H1 (cell line): ENCODE measurements around the gene ZNF726. TPM values are rescaled to one million over a fixed set of nuclear protein-coding genes. Genes with fewer than 3 reads are reported as not detected.

Source experiments
- CTCF ChIA-PET: fragments of 300-600 bp; sonication (Branson Sonifier 250); formaldehyde crosslinking; loops from one replicate; lab custom pipeline; 2021; ENCODE audit not compliant: partially characterized antibody; lab: Charles Lee
- POLR2A ChIA-PET: fragments of 300-600 bp; sonication (Branson Sonifier 250); formaldehyde crosslinking; loops from one replicate; lab custom pipeline; 2021; ENCODE audit warnings: inconsistent platforms; ENCODE audit not compliant: partially characterized antibody; lab: Charles Lee
- DNase-seq, 2 experiments: peaks; one replicate each; pipeline versions ENCODE4 v3.0.0 to v3.0.0-alpha.2; 2010 to 2022; ENCODE audit warnings: low spot score in 2 of 2, low read depth in 1 of 2, mixed read lengths in 1 of 2
- FAIRE-seq: peaks from 2 replicates; lab custom pipeline; 2011; peaks lifted over from hg19 to GRCh38; lab: Jason Lieb, UNC
- H2AFZ ChIP-seq: 2 replicates; pipeline ENCODE4 v1.8.1; 2012; ENCODE audit warnings: low read length, inconsistent platforms
- H2AK5ac ChIP-seq: 2 replicates; pipeline ENCODE4 v1.6.1; 2013; ENCODE audit warnings: low read depth, low read length
- H2BK120ac ChIP-seq: replicated peaks from 2 replicates; pipeline ENCODE3; 2013; ENCODE audit warnings: low read depth, low read length, inconsistent platforms
- H2BK12ac ChIP-seq: 2 replicates; pipeline ENCODE4 v1.6.1; 2013; ENCODE audit warnings: low read depth, low read length
- H2BK15ac ChIP-seq: 2 replicates; pipeline ENCODE4 v1.6.1; 2013; ENCODE audit warnings: low read length
- H2BK20ac ChIP-seq: 2 replicates; pipeline ENCODE4 v1.6.1; 2013; ENCODE audit warnings: low read length
- H2BK5ac ChIP-seq: 2 replicates; pipeline ENCODE4 v1.6.1; 2013; ENCODE audit warnings: low read depth, low read length
- H3K14ac ChIP-seq: 2 replicates; pipeline ENCODE4 v1.6.1; 2013; ENCODE audit warnings: inconsistent platforms; ENCODE audit not compliant: insufficient read length
- H3K18ac ChIP-seq: 2 replicates; pipeline ENCODE4 v1.6.1; 2013; ENCODE audit warnings: low read length; ENCODE audit errors: extremely low read depth
- H3K23ac ChIP-seq: 2 replicates; pipeline ENCODE4 v1.6.1; 2013; ENCODE audit warnings: inconsistent platforms; ENCODE audit not compliant: insufficient read length
- H3K23me2 ChIP-seq: 2 replicates; pipeline ENCODE4 v1.6.1; 2013; ENCODE audit warnings: low read depth, low read length
- H3K27ac ChIP-seq: 2 replicates; pipeline ENCODE4 v1.6.1; 2011; ENCODE audit warnings: low read depth, low read length, inconsistent platforms
- H3K27me3 ChIP-seq, 4 experiments: replicated peaks in 1 of 4; 1 replicate in 1 of 4; 2 replicates in 3 of 4; pipeline versions ENCODE4 v1.6.1 to v1.8.1; 2011 to 2013; ENCODE audit warnings: low read length in 3 of 4, mild to moderate bottlenecking in 3 of 4, inconsistent platforms in 2 of 4, mixed read lengths in 2 of 4, moderate library complexity in 1 of 4; ENCODE audit not compliant: control insufficient read depth in 3 of 4, insufficient read depth in 3 of 4; ENCODE audit errors: extremely low read depth in 1 of 4
- H3K36me3 ChIP-seq, 4 experiments: 2 replicates each; pipeline versions ENCODE4 v1.6.1 to v1.8.1; 2011 to 2013; ENCODE audit warnings: mild to moderate bottlenecking in 4 of 4, low read length in 3 of 4, moderate library complexity in 2 of 4, control low read depth in 1 of 4, inconsistent platforms in 1 of 4; ENCODE audit not compliant: insufficient read depth in 4 of 4, control insufficient read depth in 2 of 4
- H3K4ac ChIP-seq: replicated peaks from 2 replicates; pipeline ENCODE3; 2013; ENCODE audit warnings: low read length, low read depth, mixed read lengths, inconsistent platforms; ENCODE audit not compliant: insufficient read length
- H3K4me1 ChIP-seq, 4 experiments: replicated peaks in 1 of 4; 1 replicate in 1 of 4; 2 replicates in 3 of 4; pipeline versions ENCODE4 v1.6.1 to v1.8.1; 2011 to 2013; ENCODE audit warnings: low read length in 3 of 4, inconsistent platforms in 2 of 4, mixed read lengths in 1 of 4; ENCODE audit not compliant: insufficient read depth in 4 of 4, control insufficient read depth in 3 of 4
- H3K4me2 ChIP-seq, 2 experiments: 2 replicates each; pipeline versions ENCODE4 v1.6.1 to v1.8.1; 2011 to 2013; ENCODE audit warnings: low read depth in 2 of 2, low read length in 2 of 2, control low read depth in 1 of 2, inconsistent platforms in 1 of 2, mild to moderate bottlenecking in 1 of 2; ENCODE audit not compliant: insufficient read depth in 1 of 2
- H3K4me3 ChIP-seq, 4 experiments: fragments of 200-600, 300-600 bp in 1 of 4; sonication (generic), shearing (Covaris generic), sonication (Bioruptor Twin) in 1 of 4; 2 replicates each; pipeline versions ENCODE4 v1.5.1 to v1.8.1; 2011 to 2016; ENCODE audit warnings: low read length in 4 of 4, low read depth in 3 of 4, control low read depth in 2 of 4, inconsistent platforms in 2 of 4, mild to moderate bottlenecking in 2 of 4, mixed read lengths in 1 of 4, moderate library complexity in 1 of 4; ENCODE audit not compliant: insufficient read depth in 2 of 4; ENCODE audit errors: extremely low read depth in 1 of 4
- H3K56ac ChIP-seq: replicated peaks from 2 replicates; pipeline ENCODE3; 2013; ENCODE audit warnings: low read depth, mild to moderate bottlenecking, mixed read lengths, low read length, inconsistent platforms; ENCODE audit not compliant: insufficient read length
- H3K79me1 ChIP-seq: 2 replicates; pipeline ENCODE4 v1.6.1; 2013; ENCODE audit warnings: low read depth, low read length, control low read depth
- H3K79me2 ChIP-seq, 2 experiments: 2 replicates each; pipeline versions ENCODE4 v1.6.1 to v1.8.1; 2012 to 2013; ENCODE audit warnings: low read length in 2 of 2, mild to moderate bottlenecking in 2 of 2, inconsistent platforms in 1 of 2; ENCODE audit not compliant: insufficient read depth in 2 of 2, control insufficient read depth in 1 of 2
- H3K9ac ChIP-seq, 4 experiments: replicated peaks in 1 of 4; 1 replicate in 1 of 4; 2 replicates in 3 of 4; pipeline versions ENCODE4 v1.6.1 to v1.8.1; 2011 to 2013; ENCODE audit warnings: low read depth in 3 of 4, low read length in 3 of 4, control low read depth in 2 of 4, mild to moderate bottlenecking in 2 of 4, moderate library complexity in 2 of 4, inconsistent platforms in 1 of 4; ENCODE audit errors: extremely low read depth in 1 of 4
- H3K9me3 ChIP-seq, 2 experiments: 2 replicates each; pipeline versions ENCODE4 v1.6.1 to v1.8.1; 2012 to 2013; ENCODE audit warnings: mild to moderate bottlenecking in 2 of 2, moderate library complexity in 2 of 2, control low read depth in 1 of 2, inconsistent platforms in 1 of 2, low read depth in 1 of 2, low read length in 1 of 2, mixed read lengths in 1 of 2; ENCODE audit not compliant: insufficient read depth in 2 of 2
- H4K20me1 ChIP-seq, 2 experiments: replicated peaks in 1 of 2; 2 replicates each; pipeline versions ENCODE3 to v1.8.1; 2011 to 2013; ENCODE audit warnings: inconsistent platforms in 2 of 2, low read length in 2 of 2, mild to moderate bottlenecking in 1 of 2; ENCODE audit not compliant: insufficient read depth in 2 of 2, control insufficient read depth in 1 of 2
- H4K5ac ChIP-seq: 2 replicates; pipeline ENCODE4 v1.6.1; 2013; ENCODE audit warnings: low read length, low read depth, mixed read lengths, inconsistent platforms; ENCODE audit not compliant: insufficient read length
- H4K8ac ChIP-seq: 2 replicates; pipeline ENCODE4 v1.8.0; 2013; ENCODE audit warnings: mild to moderate bottlenecking, moderate library complexity, low read length, inconsistent platforms; ENCODE audit not compliant: insufficient read depth; ENCODE audit errors: extremely low read depth
- H4K91ac ChIP-seq: replicated peaks from 2 replicates; pipeline ENCODE3; 2013; ENCODE audit warnings: low read length, mixed read lengths, inconsistent platforms; ENCODE audit not compliant: insufficient read length
- EGR1 ChIP-seq: IDR thresholded peaks from 2 replicates; pipeline ENCODE4 v1.6.1; 2011; ENCODE audit warnings: low read depth, low read length, borderline replicate concordance
- FOSL1 ChIP-seq: IDR thresholded peaks from 2 replicates; pipeline ENCODE4 v1.6.1; 2011; ENCODE audit warnings: mild to moderate bottlenecking, low read depth, low read length, moderate library complexity; ENCODE audit not compliant: insufficient read depth
- GABPA ChIP-seq: IDR thresholded peaks from 2 replicates; pipeline ENCODE4 v1.6.1; 2011; ENCODE audit warnings: mild to moderate bottlenecking, low read length, moderate library complexity, borderline replicate concordance; ENCODE audit not compliant: insufficient read depth
- KDM4A ChIP-seq: IDR thresholded peaks from one replicate; pipeline ENCODE4 v1.7.1; 2012; ENCODE audit warnings: low read depth, mild to moderate bottlenecking, moderate library complexity, low read length, inconsistent platforms; ENCODE audit not compliant: severe bottlenecking
- KDM5A ChIP-seq: fragments of 200-600 bp; IDR thresholded peaks from 2 replicates; pipeline ENCODE4 v1.7.1; 2012; ENCODE audit warnings: mild to moderate bottlenecking, low read length, inconsistent platforms, mixed read lengths
- POLR2AphosphoS5 ChIP-seq: IDR thresholded peaks from 2 replicates; pipeline ENCODE4 v1.6.1; 2011; ENCODE audit warnings: low read depth, low read length
- POU5F1 ChIP-seq: IDR thresholded peaks from 2 replicates; pipeline ENCODE4 v1.6.1; 2011; ENCODE audit warnings: low read depth, mild to moderate bottlenecking, low read length, moderate library complexity
- SIN3A ChIP-seq, 2 experiments: IDR thresholded peaks in 1 of 2; conservative IDR thresholded peaks in 1 of 2; 2 replicates each; pipeline ENCODE4 v1.6.1; 2011 to 2012; ENCODE audit warnings: low read length in 2 of 2, improper control_type of control experiment in 1 of 2, low read depth in 1 of 2, mild to moderate bottlenecking in 1 of 2
- SIRT6 ChIP-seq: IDR thresholded peaks from one replicate; pipeline ENCODE4 v1.7.1; 2012; ENCODE audit warnings: low read length, inconsistent platforms
- SIX5 ChIP-seq: IDR thresholded peaks from 2 replicates; pipeline ENCODE4 v1.6.1; 2011; ENCODE audit warnings: mild to moderate bottlenecking, low read depth, low read length
- SP1 ChIP-seq: IDR thresholded peaks from 2 replicates; pipeline ENCODE4 v1.6.1; 2011; ENCODE audit warnings: low read depth, low read length
- SRF ChIP-seq: IDR thresholded peaks from 2 replicates; pipeline ENCODE4 v1.6.1; 2011; ENCODE audit warnings: mild to moderate bottlenecking, low read depth, low read length, moderate library complexity
- ZNF274 ChIP-seq: IDR thresholded peaks from 2 replicates; pipeline ENCODE4 v1.7.0; 2012; ENCODE audit warnings: low read length, borderline replicate concordance; ENCODE audit errors: extremely low read depth
- WGBS, 2 experiments: shearing (Covaris generic) in 1 of 2; methylation state at CpG; one replicate each; pipeline versions ENCODE4 v1.1.6 to v1.1.7; 2013 to 2015; ENCODE audit warnings: low lambda C conversion rate in 2 of 2, mixed read lengths in 2 of 2, inconsistent platforms in 1 of 2, low coverage in 1 of 2, missing lambda C conversion rate in 1 of 2; ENCODE audit not compliant: insufficient replicate concordance in 2 of 2, insufficient coverage in 1 of 2, insufficient read length in 1 of 2; ENCODE audit errors: extremely low coverage in 1 of 2, missing lambda C conversion rate in 1 of 2; 5-methylcytosine and 5-hydroxymethylcytosine counted together
- polyA plus RNA-seq, 7 experiments: library from polyadenylated mRNA; depleted of rRNA in 3 of 7; stranded (reverse) in 5 of 7; unstranded in 2 of 7; fragments of >200 nt in 5 of 7; fragments of 200-250 nt in 2 of 7; gene quantifications; 1 replicate in 5 of 7; 2 replicates in 1 of 7; 4 replicates in 1 of 7; pipeline versions ENCODE4 v1.2.1 to v1.2.3, GENCODE V29; 2011 to 2013; ENCODE audit warnings: missing spikeins in 2 of 7, mixed read lengths in 2 of 7
- total RNA-seq: library from RNA; stranded (reverse); fragmentation: NEBNext Ultra II Directional; extraction: Animal tissue kit (Norgen Biotek cat#: 25700); gene quantifications from 2 replicates; pipeline ENCODE4 v1.2.1, GENCODE V29; 2021
- TF ChIP-seq, protein P1 (sequence below): IDR thresholded peaks from 2 replicates; pipeline ENCODE4 v1.6.1; 2012; ENCODE audit warnings: inconsistent platforms
- TF ChIP-seq, protein P2 (sequence below): IDR thresholded peaks from 2 replicates; pipeline ENCODE4 v1.6.1; 2011; ENCODE audit warnings: low read depth, mild to moderate bottlenecking, low read length; ENCODE audit not compliant: insufficient read depth

The ZNF726 gene
- total and polyA plus RNA-seq, 2 of the 8 experiments (the other 6 are each of a cell fraction or from before 2014, with no cell fraction given) = not detected

- Histone ChIP-seq H3K56ac (no peak overlapping the region), H3K23ac (no peak overlapping the region), H3K23me2 (no peaks in the 10 kb centered on the region), H3K27ac (no peak overlapping the region), H2AK5ac (no peak overlapping the region), H3K79me1 (no peaks in the 10 kb centered on the region), H2BK120ac (no peak overlapping the region), H3K4me1 (no peaks in the 10 kb centered on the region), H2BK12ac (no peak overlapping the region), H3K9ac (no peak overlapping the region), H4K8ac (no peak overlapping the region), H3K4ac (no peak overlapping the region), H3K36me3 (no peaks in the 10 kb centered on the region), H4K20me1 (no peaks in the 10 kb centered on the region), H4K5ac (no peak overlapping the region), H3K18ac (no peak overlapping the region), H3K27me3 (peaks cover 0 to 1% (median 0%) of the 10 kb centered on the region in 4 experiments; a peak in 1 of 7 replicates), H2BK20ac (no peak overlapping the region), H3K4me2 (no peak overlapping the region), H3K9me3 (peaks cover 62 to 66% of the 10 kb centered on the region in 2 experiments), H2BK5ac (no peak overlapping the region), H3K4me3 (no peak overlapping the region), H3K79me2 (no peaks in the 10 kb centered on the region), H3K14ac (no peak overlapping the region), H4K91ac (no peak overlapping the region), H2BK15ac (no peak overlapping the region), H2AFZ (no peak overlapping the region)
- CTCF ChIA-PET = no interaction called here
- DNase-seq (no peak), FAIRE-seq (no peak)
- 98% methylated on average over 3 of the region's 3 CpGs; no CpG with 5 or more reads in 1 of the 2 experiments for WGBS, 2 experiments
- POLR2A ChIA-PET = no interaction called here
- no peak for TF ChIP-seq ZNF274
- no peak for TF ChIP-seq FOSL1
- TF ChIP-seq SP1 = no peak
- TF ChIP-seq, protein P1, sequence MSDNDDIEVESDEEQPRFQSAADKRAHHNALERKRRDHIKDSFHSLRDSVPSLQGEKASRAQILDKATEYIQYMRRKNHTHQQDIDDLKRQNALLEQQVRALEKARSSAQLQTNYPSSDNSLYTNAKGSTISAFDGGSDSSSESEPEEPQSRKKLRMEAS = no peak
- no peak for TF ChIP-seq KDM4A
- TF ChIP-seq, protein P2, sequence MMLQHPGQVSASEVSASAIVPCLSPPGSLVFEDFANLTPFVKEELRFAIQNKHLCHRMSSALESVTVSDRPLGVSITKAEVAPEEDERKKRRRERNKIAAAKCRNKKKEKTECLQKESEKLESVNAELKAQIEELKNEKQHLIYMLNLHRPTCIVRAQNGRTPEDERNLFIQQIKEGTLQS = no peak
- TF ChIP-seq SRF = no peak
- no peak for TF ChIP-seq GABPA
- no peak for TF ChIP-seq KDM5A
- no peak for TF ChIP-seq POU5F1
- no peak for TF ChIP-seq POLR2AphosphoS5
- TF ChIP-seq SIRT6 = no peak
- TF ChIP-seq SIN3A (conservative IDR thresholded peaks at IDR 0.05 in 1 of 2, IDR thresholded peaks at IDR 0.05 in 1 of 2; ENCODE audit: low read depth in 1 of 2, low read length in 2 of 2) = no peak
- TF ChIP-seq EGR1 = no peak
- no peak for TF ChIP-seq SIX5
Measured at GRCh38 chr19:23868630-23869029, 46.1 kb upstream of the ZNF726 start.
